Activated T-cell treated with anti-CD3 and anti-CD28 coated beads, Interleukin-2, amount 50 U/mL, for 72 hours (primary cell): ENCODE data around the gene CDHR4. TPM values are rescaled to one million over a fixed set of nuclear protein-coding genes. Genes with fewer than 3 reads are reported as not detected.
"Not testable (repeated sequence)": the region's sequence is repeated elsewhere in the genome, so short reads cannot be mapped to it uniquely, and the experiment has no call there.

Source experiments
- ATAC-seq, 2 donors: fragments of 150-1000 bp; cut with Tn5 transposase; replicated peaks in 1 of 2; 2 replicates each; pipeline ENCODE4 v1.10.0; 2021; ENCODE audit warnings: moderate library complexity in 2 of 2, mild to moderate bottlenecking in 1 of 2
- DNase-seq, 2 donors: peaks; one replicate each; pipeline ENCODE4 v3.0.0; 2021 to 2022; ENCODE audit warnings: mixed read lengths in 1 of 2
- H3K27ac Mint-ChIP-seq: one replicate; pipeline ENCODE4 v1.8.0; 2022; ENCODE audit warnings: mild to moderate bottlenecking, moderate library complexity, mixed read lengths
- H3K27me3 Mint-ChIP-seq: one replicate; pipeline ENCODE4 v1.8.0; 2022; ENCODE audit warnings: low read depth, mixed read lengths
- H3K36me3 Mint-ChIP-seq, 2 donors: one replicate each; pipeline ENCODE4 v1.8.0; 2022; ENCODE audit warnings: mixed read lengths in 2 of 2, mild to moderate bottlenecking in 1 of 2; ENCODE audit not compliant: insufficient read depth in 2 of 2
- H3K4me1 Mint-ChIP-seq: one replicate; pipeline ENCODE4 v1.8.0; 2022; ENCODE audit warnings: low read depth, mixed read lengths
- H3K4me3 Mint-ChIP-seq, 2 donors: one replicate each; pipeline ENCODE4 v1.8.0; 2022; ENCODE audit warnings: mild to moderate bottlenecking in 2 of 2, mixed read lengths in 2 of 2, moderate library complexity in 2 of 2
- H3K9me3 Mint-ChIP-seq, 2 donors: one replicate each; pipeline ENCODE4 v1.8.0; 2022; ENCODE audit warnings: mixed read lengths in 2 of 2
- total RNA-seq, 2 donors: library from RNA; stranded (reverse); gene quantifications; one replicate each; pipeline ENCODE4 v1.2.3, GENCODE V29; 2022

The CDHR4 gene
- total RNA-seq: under 1 TPM in 1 of 2 donors, not detected in 1; 0.39 TPM

- Mint-ChIP-seq H3K27me3 (peaks cover 18% of the 10 kb centered on the region), H3K27ac (no peak within 1 kb of the TSS), H3K36me3 (no peaks in the 10 kb centered on the region), H3K9me3 (no peaks in the 10 kb centered on the region), H3K4me1 (peaks cover 14% of the 10 kb centered on the region), H3K4me3 (no peak within 1 kb of the TSS)
- ATAC-seq (no peak), DNase-seq (no peak)
Observed at GRCh38 chr3:49799761-49800160, at the start of gene CDHR4. Gene CDHR4 (minus strand): TSS chr3:49799873. CDS start chr3:49799812, 61 bp downstream.

- Mint-ChIP-seq H3K9me3 (no peaks in the 10 kb centered on the region), H3K36me3 (peaks cover 2 to 4% of the 10 kb centered on the region in 2 donors), H3K4me1 (no peaks in the 10 kb centered on the region), H3K4me3 (no peak overlapping the region), H3K27ac (no peak overlapping the region), H3K27me3 (no peaks in the 10 kb centered on the region)
- DNase-seq (no peak), ATAC-seq (no peak)
Observed at GRCh38 chr3:49845694-49846093, 46.0 kb upstream of the CDHR4 start.

- no peaks in the 10 kb centered on the region for H3K9me3 Mint-ChIP-seq
- no peaks in the 10 kb centered on the region for H3K4me1 Mint-ChIP-seq
- H3K36me3 Mint-ChIP-seq: peaks cover 2 to 4% of the 10 kb centered on the region in 2 donors
- no peak for ATAC-seq
- H3K4me3 Mint-ChIP-seq: no peak overlapping the region
- no peaks in the 10 kb centered on the region for H3K27me3 Mint-ChIP-seq
- H3K27ac Mint-ChIP-seq: no peak overlapping the region
- no peak for DNase-seq
Observed at GRCh38 chr3:49844464-49845183, 45.0 kb upstream of the CDHR4 start.

GRCh38 chr3:49842843-49843517, 43.3 kb upstream of the CDHR4 start:
- H3K4me1 Mint-ChIP-seq: no peaks in the 10 kb centered on the region
- no peaks in the 10 kb centered on the region for H3K9me3 Mint-ChIP-seq
- peaks cover 4 to 9% of the 10 kb centered on the region in 2 donors for H3K36me3 Mint-ChIP-seq
- no peak overlapping the region for H3K27ac Mint-ChIP-seq
- H3K4me3 Mint-ChIP-seq: no peak overlapping the region
- DNase-seq: no peak
- no peaks in the 10 kb centered on the region for H3K27me3 Mint-ChIP-seq
- ATAC-seq: no peak

GRCh38 chr3:49841806-49842205, 42.1 kb upstream of the CDHR4 start:
- H3K9me3 Mint-ChIP-seq: no peaks in the 10 kb centered on the region
- peaks cover 4 to 12% of the 10 kb centered on the region in 2 donors for H3K36me3 Mint-ChIP-seq
- H3K27me3 Mint-ChIP-seq: no peaks in the 10 kb centered on the region
- no peak for ATAC-seq
- no peak for DNase-seq
- H3K4me1 Mint-ChIP-seq: no peaks in the 10 kb centered on the region
- no peak overlapping the region for H3K27ac Mint-ChIP-seq
- H3K4me3 Mint-ChIP-seq: no peak overlapping the region

GRCh38 chr3:49841126-49841696, 41.5 kb upstream of the CDHR4 start:
- peaks cover 4 to 14% of the 10 kb centered on the region in 2 donors for H3K36me3 Mint-ChIP-seq
- no peaks in the 10 kb centered on the region for H3K27me3 Mint-ChIP-seq
- H3K4me3 Mint-ChIP-seq: no peak overlapping the region
- no peak overlapping the region for H3K27ac Mint-ChIP-seq
- H3K4me1 Mint-ChIP-seq: no peaks in the 10 kb centered on the region
- no peaks in the 10 kb centered on the region for H3K9me3 Mint-ChIP-seq
- DNase-seq: peak in 1 of 2 donors; percentile 17
- peak; percentile 25 to 44 for ATAC-seq

- no peak for ATAC-seq
Observed at GRCh38 chr3:49840388-49840787, 40.7 kb upstream of the CDHR4 start.

GRCh38 chr3:49839193-49839809, 39.6 kb upstream of the CDHR4 start:
- no peak overlapping the region for H3K27ac Mint-ChIP-seq
- no peaks in the 10 kb centered on the region for H3K4me1 Mint-ChIP-seq
- no peaks in the 10 kb centered on the region for H3K9me3 Mint-ChIP-seq
- peaks cover 6 to 17% of the 10 kb centered on the region in 2 donors for H3K36me3 Mint-ChIP-seq
- H3K27me3 Mint-ChIP-seq: no peaks in the 10 kb centered on the region
- no peak overlapping the region for H3K4me3 Mint-ChIP-seq
- ATAC-seq: peak; percentile 74 to 81
- DNase-seq: peak; percentile 78 to 80

More at GRCh38 chr3:49840388-49840787, 40.7 kb upstream of the CDHR4 start:
- no peaks in the 10 kb centered on the region for H3K27me3 Mint-ChIP-seq
- no peaks in the 10 kb centered on the region for H3K4me1 Mint-ChIP-seq
- DNase-seq: no peak
- no peak overlapping the region for H3K4me3 Mint-ChIP-seq
- no peak overlapping the region for H3K27ac Mint-ChIP-seq
- H3K9me3 Mint-ChIP-seq: no peaks in the 10 kb centered on the region
- H3K36me3 Mint-ChIP-seq: peaks cover 4 to 12% of the 10 kb centered on the region in 2 donors

GRCh38 chr3:49831341-49831740, 31.7 kb upstream of the CDHR4 start:
- Mint-ChIP-seq H3K4me1 (no peaks in the 10 kb centered on the region), H3K36me3 (peaks cover 6 to 14% of the 10 kb centered on the region in 2 donors), H3K27me3 (no peaks in the 10 kb centered on the region), H3K27ac (no peak overlapping the region), H3K9me3 (no peaks in the 10 kb centered on the region), H3K4me3 (no peak overlapping the region)
- DNase-seq (no peak), ATAC-seq (no peak)

- no peak for DNase-seq
- Mint-ChIP-seq H3K27me3 (no peaks in the 10 kb centered on the region), H3K27ac (no peak overlapping the region), H3K4me3 (no peak overlapping the region), H3K4me1 (no peaks in the 10 kb centered on the region), H3K36me3 (peaks cover 4 to 5% of the 10 kb centered on the region in 2 donors), H3K9me3 (no peaks in the 10 kb centered on the region)
- ATAC-seq: no peak
Observed at GRCh38 chr3:49826016-49826415, 26.3 kb upstream of the CDHR4 start.

- not testable (repeated sequence) for H3K9me3 Mint-ChIP-seq, H3K27ac Mint-ChIP-seq, ATAC-seq, H3K4me3 Mint-ChIP-seq, H3K27me3 Mint-ChIP-seq, DNase-seq, H3K4me1 Mint-ChIP-seq, H3K36me3 Mint-ChIP-seq
Observed at GRCh38 chr3:49823131-49823530, 23.5 kb upstream of the CDHR4 start.

- Mint-ChIP-seq H3K27ac (peak within 1 kb of the TSS; percentile 98), H3K9me3 (no peaks in the 10 kb centered on the region), H3K4me3 (peak within 1 kb of the TSS; percentile 96), H3K27me3 (no peaks in the 10 kb centered on the region), H3K36me3 (no peaks in the 10 kb centered on the region), H3K4me1 (peaks cover 20% of the 10 kb centered on the region)
- ATAC-seq (peak; percentile 86 to 89), DNase-seq (peak; percentile 34 to 43)
Observed at GRCh38 chr3:49813497-49814174, 14.0 kb upstream of the CDHR4 start, which contains the start of gene UBA7. Gene UBA7 (minus strand): TSS chr3:49813953. CDS start chr3:49813787, 166 bp downstream.
